Mucosa of descending colon (tissue), 3 donors: ENCODE results near the gene NPAS3. TPM values are rescaled to one million over a fixed set of nuclear protein-coding genes. Genes with fewer than 3 reads are reported as not detected.

Experiments used
- ATAC-seq: fragments of 200-7000 bp; cut with Tn5 transposase; one replicate; pipeline ENCODE4 v1.9.1; 2020; ENCODE audit warnings: mild to moderate bottlenecking, moderate library complexity
- DNase-seq, 3 donors: peaks; one replicate each; pipeline ENCODE4 v3.0.0-alpha.2; 2020
- H3K36me3 ChIP-seq: fragments of 200-600 bp; one replicate; pipeline ENCODE4 v1.8.0; 2021; ENCODE audit warnings: low read depth, mild to moderate bottlenecking
- H3K4me1 ChIP-seq: fragments of 200-600 bp; one replicate; pipeline ENCODE4 v1.8.0; 2021; ENCODE audit warnings: low read depth, mild to moderate bottlenecking
- H3K4me3 ChIP-seq: fragments of 200-600 bp; one replicate; pipeline ENCODE4 v1.8.0; 2021; ENCODE audit warnings: mild to moderate bottlenecking
- H3K9me3 ChIP-seq: fragments of 200-600 bp; one replicate; pipeline ENCODE4 v1.8.0; 2021; ENCODE audit warnings: mild to moderate bottlenecking
- CTCF ChIP-seq: fragments of 200-600 bp; IDR thresholded peaks from one replicate; pipeline ENCODE4 v1.8.0; 2022; ENCODE audit warnings: antibody characterized with exemption, mild to moderate bottlenecking
- intact Hi-C, 2 donors: fragments of 100-400 bp; cut with DNase I in 1 of 2; cut with micrococcal nuclease in 1 of 2; formaldehyde crosslinking; loops; one replicate each; pipeline versions ENCODE4 v1.11.0 to v1.11.1; 2022; cut with DNase I, micrococcal nuclease
- total RNA-seq, 3 donors: library from RNA; stranded (reverse); fragmentation: NEBNext Ultra II Directional in 2 of 3; extraction: Animal tissue kit (Norgen Biotek cat#: 25700) in 2 of 3; gene quantifications; one replicate each; pipeline versions ENCODE4 v1.2.1 to v1.2.4, GENCODE V29; 2021 to 2023
- donor health status: DM: no; HTN: no; CAD: no; lungs with moderate emphysema.
- donor health status: DM: no; HTN: no; CAD: no.
- donor health status: DM: no; HTN: yes; CAD: no.

Gene NPAS3
- total RNA-seq, 3 donors from 2014 or later = 0.65 to 9.7 (median 2.0) TPM

- no peak overlapping the region for H3K4me3 ChIP-seq
- H3K9me3 ChIP-seq = no peaks in the 10 kb centered on the region
- peaks cover 2% of the 10 kb centered on the region for H3K4me1 ChIP-seq
- no peaks in the 10 kb centered on the region for H3K36me3 ChIP-seq
- no peak for DNase-seq
- no peak for ATAC-seq
- no peak for TF ChIP-seq CTCF
- intact Hi-C loops = no loop called here
Observed at GRCh38 chr14:33802737-33803136, 864.1 kb downstream of the NPAS3 start.

DNA sequence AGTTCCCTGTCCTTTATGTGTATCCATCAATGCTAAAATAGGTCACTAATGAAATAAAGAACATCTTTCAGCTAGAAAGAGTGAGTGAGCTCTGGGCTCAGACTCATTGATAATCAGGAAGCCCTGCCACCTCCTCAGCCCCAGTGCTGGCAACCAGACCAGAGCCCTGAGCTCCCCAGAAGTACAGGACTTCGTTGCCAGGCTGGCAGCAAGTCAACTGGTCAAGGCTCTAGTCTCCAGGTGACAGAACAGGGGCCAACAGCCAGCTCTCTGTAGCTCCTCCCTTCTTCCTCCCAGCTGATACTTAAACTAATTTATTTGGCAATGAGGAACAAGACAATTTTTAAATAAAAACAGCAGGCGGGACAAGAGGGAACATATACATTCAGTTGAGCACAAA, 866.9 kb downstream of the NPAS3 start:
- no peaks in the 10 kb centered on the region for H3K4me1 ChIP-seq
- TF ChIP-seq CTCF = no peak
- DNase-seq (no peak), ATAC-seq (no peak)
- H3K9me3 ChIP-seq = no peaks in the 10 kb centered on the region
- no peak overlapping the region for H3K4me3 ChIP-seq
- intact Hi-C loops = no loop called here
- no peaks in the 10 kb centered on the region for H3K36me3 ChIP-seq

GRCh38 chr14:33806905-33807304, 868.2 kb downstream of the NPAS3 start:
- H3K4me3 ChIP-seq = no peak overlapping the region
- no peaks in the 10 kb centered on the region for H3K4me1 ChIP-seq
- no peaks in the 10 kb centered on the region for H3K9me3 ChIP-seq
- intact Hi-C loops = no loop called here
- DNase-seq (peak in 1 of 3 donors; percentile 16), ATAC-seq (peak; percentile 91)
- no peaks in the 10 kb centered on the region for H3K36me3 ChIP-seq
- no peak for TF ChIP-seq CTCF

DNA sequence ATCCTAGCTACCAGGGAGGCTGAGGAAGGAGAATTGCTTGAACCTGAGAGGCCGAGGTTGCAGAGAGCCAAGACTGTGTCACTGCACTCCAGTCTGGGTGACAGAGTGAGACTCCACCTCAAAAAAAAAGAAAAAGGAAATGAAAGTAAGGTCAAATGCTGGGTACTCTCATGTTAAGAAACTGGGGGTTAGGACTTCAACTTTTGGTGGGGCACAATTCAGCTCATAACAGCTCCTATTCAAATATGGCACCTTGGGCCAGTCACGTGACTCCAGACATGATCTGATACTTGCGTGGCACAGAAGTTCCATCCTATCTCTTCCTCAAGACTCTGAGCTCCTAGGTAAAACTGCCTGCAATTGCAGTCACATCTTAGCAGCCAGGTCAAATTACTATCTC, 869.5 kb downstream of the NPAS3 start:
- Histone ChIP-seq H3K9me3 (no peaks in the 10 kb centered on the region), H3K4me3 (no peak overlapping the region), H3K36me3 (no peaks in the 10 kb centered on the region), H3K4me1 (no peaks in the 10 kb centered on the region)
- no peak for TF ChIP-seq CTCF
- ATAC-seq (no peak), DNase-seq (no peak)
- intact Hi-C loops = no loop called here

- ATAC-seq = no peak
- intact Hi-C loops = no loop called here
- Histone ChIP-seq H3K4me3 (no peak overlapping the region), H3K36me3 (no peaks in the 10 kb centered on the region), H3K9me3 (no peaks in the 10 kb centered on the region), H3K4me1 (no peaks in the 10 kb centered on the region)
- TF ChIP-seq CTCF = no peak
- no peak for DNase-seq
Observed at GRCh38 chr14:33809396-33809981, 870.8 kb downstream of the NPAS3 start.

- intact Hi-C loops = no loop called here
- ATAC-seq (no peak), DNase-seq (no peak)
- Histone ChIP-seq H3K4me1 (no peaks in the 10 kb centered on the region), H3K9me3 (no peaks in the 10 kb centered on the region), H3K36me3 (no peaks in the 10 kb centered on the region), H3K4me3 (no peak overlapping the region)
- no peak for TF ChIP-seq CTCF
Observed at GRCh38 chr14:33810308-33810707, 871.6 kb downstream of the NPAS3 start.
